HG03571 (cell line): ENCODE data around the gene RAD18.

ENCODE experiments used
- ATAC-seq: cut with Tn5 transposase; IDR thresholded peaks from one replicate; pipeline ENCODE4 v1.9.1; 2021; ENCODE audit not compliant: unreplicated experiment

RAD18 gene

GRCh38 chr3:8838765-8839423, 124.4 kb downstream of the RAD18 start:
- ATAC-seq, result no peak

GRCh38 chr3:8838234-8838633, 125.0 kb downstream of the RAD18 start:
- no peak for ATAC-seq

- no peak for ATAC-seq
Measured at GRCh38 chr3:8837162-8837561, 126.1 kb downstream of the RAD18 start.

- no peak for ATAC-seq
Measured at GRCh38 chr3:8836096-8836495, 127.2 kb downstream of the RAD18 start.

- ATAC-seq, result no peak
Measured at GRCh38 chr3:8835385-8835784, 127.9 kb downstream of the RAD18 start.

GRCh38 chr3:8834974-8835373, 128.3 kb downstream of the RAD18 start:
- no peak for ATAC-seq

GRCh38 chr3:8827641-8828040, 135.6 kb downstream of the RAD18 start:
- no peak for ATAC-seq
